ENCODE measurements around the gene UCN2. TPM values are rescaled to one million over a fixed set of nuclear protein-coding genes. Genes with fewer than 3 reads are reported as not detected.

UCN2 gene
- 0.15 TPM for polyA plus RNA-seq (2012; ENCODE audit: low read depth, missing spikeins)

- TF ChIP-seq POU2F2 (IDR thresholded peaks at IDR 0.05; ENCODE audit: low read depth, low read length) = no peak
- no peak for TF ChIP-seq POLR2AphosphoS5 (IDR thresholded peaks at IDR 0.05; ENCODE audit: low read depth, low read length)
- no peak for TF ChIP-seq SPI1 (IDR thresholded peaks at IDR 0.05; ENCODE audit: low read depth, low read length)
- no peak for TF ChIP-seq PAX5 (IDR thresholded peaks at IDR 0.05; ENCODE audit: insufficient read depth, low read length, severe bottlenecking)
- TF ChIP-seq POLR2A (IDR thresholded peaks at IDR 0.05; ENCODE audit: low read depth, low read length) = no peak
- TF ChIP-seq TAF1 (IDR thresholded peaks at IDR 0.05; ENCODE audit: low read depth, low read length) = no peak
- DNase-seq (ENCODE audit: insufficient read length, low spot score) (no peak), FAIRE-seq (no peak)
These were observed at the start of gene UCN2 for GRCh38 chr3:48563382-48563918. Gene UCN2 (minus strand): TSS chr3:48563781. CDS start chr3:48563124, 657 bp downstream.

GRCh38 chr3:48612309-48612708, 48.7 kb upstream of the UCN2 start:
- FAIRE-seq (no peak), DNase-seq (ENCODE audit: insufficient read length, low spot score) (no peak)
- no peak for TF ChIP-seq TAF1 (IDR thresholded peaks at IDR 0.05; ENCODE audit: low read depth, low read length)
- no peak for TF ChIP-seq PAX5 (IDR thresholded peaks at IDR 0.05; ENCODE audit: insufficient read depth, low read length, severe bottlenecking)
- TF ChIP-seq POU2F2 (IDR thresholded peaks at IDR 0.05; ENCODE audit: low read depth, low read length) = no peak
- TF ChIP-seq POLR2A (IDR thresholded peaks at IDR 0.05; ENCODE audit: low read depth, low read length) = no peak
- no peak for TF ChIP-seq POLR2AphosphoS5 (IDR thresholded peaks at IDR 0.05; ENCODE audit: low read depth, low read length)
- TF ChIP-seq SPI1 (IDR thresholded peaks at IDR 0.05; ENCODE audit: low read depth, low read length) = no peak

- FAIRE-seq (peak; percentile 100), DNase-seq (ENCODE audit: insufficient read length, low spot score) (peak; percentile 98)
- TF ChIP-seq POLR2A (IDR thresholded peaks at IDR 0.05; ENCODE audit: low read depth, low read length) (peak; percentile 89), PAX5 (IDR thresholded peaks at IDR 0.05; ENCODE audit: insufficient read depth, low read length, severe bottlenecking) (peak; percentile 52), POU2F2 (IDR thresholded peaks at IDR 0.05; ENCODE audit: low read depth, low read length) (no peak; the same call in 1 of the 2 replicates), POLR2AphosphoS5 (IDR thresholded peaks at IDR 0.05; ENCODE audit: low read depth, low read length) (peak; percentile 86), SPI1 (IDR thresholded peaks at IDR 0.05; ENCODE audit: low read depth, low read length) (no peak), TAF1 (IDR thresholded peaks at IDR 0.05; ENCODE audit: low read depth, low read length) (peak; percentile 89)
These were observed 45.8 kb upstream of the UCN2 start, which contains the start of gene UQCRC1 for GRCh38 chr3:48609088-48610005. Gene UQCRC1 (minus strand): TSS chr3:48609646. CDS start chr3:48609620, 26 bp downstream.

GRCh38 chr3:48607519-48607918, 43.9 kb upstream of the UCN2 start:
- no peak for FAIRE-seq
- DNase-seq (ENCODE audit: insufficient read length, low spot score) = no peak
- TF ChIP-seq PAX5 (IDR thresholded peaks at IDR 0.05; ENCODE audit: insufficient read depth, low read length, severe bottlenecking) = no peak
- TF ChIP-seq POU2F2 (IDR thresholded peaks at IDR 0.05; ENCODE audit: low read depth, low read length) = no peak
- TF ChIP-seq SPI1 (IDR thresholded peaks at IDR 0.05; ENCODE audit: low read depth, low read length) = no peak
- no peak for TF ChIP-seq POLR2AphosphoS5 (IDR thresholded peaks at IDR 0.05; ENCODE audit: low read depth, low read length)
- no peak for TF ChIP-seq TAF1 (IDR thresholded peaks at IDR 0.05; ENCODE audit: low read depth, low read length)
- TF ChIP-seq POLR2A (IDR thresholded peaks at IDR 0.05; ENCODE audit: low read depth, low read length) = no peak

- FAIRE-seq = no peak
- no peak for DNase-seq (ENCODE audit: insufficient read length, low spot score)
- no peak for TF ChIP-seq PAX5 (IDR thresholded peaks at IDR 0.05; ENCODE audit: insufficient read depth, low read length, severe bottlenecking)
- no peak for TF ChIP-seq POLR2A (IDR thresholded peaks at IDR 0.05; ENCODE audit: low read depth, low read length)
- no peak for TF ChIP-seq POLR2AphosphoS5 (IDR thresholded peaks at IDR 0.05; ENCODE audit: low read depth, low read length)
- no peak for TF ChIP-seq POU2F2 (IDR thresholded peaks at IDR 0.05; ENCODE audit: low read depth, low read length)
- no peak for TF ChIP-seq SPI1 (IDR thresholded peaks at IDR 0.05; ENCODE audit: low read depth, low read length)
- no peak for TF ChIP-seq TAF1 (IDR thresholded peaks at IDR 0.05; ENCODE audit: low read depth, low read length)
These were observed 38.0 kb upstream of the UCN2 start for GRCh38 chr3:48601622-48601994.

GRCh38 chr3:48600711-48601621, 37.4 kb upstream of the UCN2 start:
- DNase-seq (ENCODE audit: insufficient read length, low spot score) = no peak
- no peak for FAIRE-seq
- no peak for TF ChIP-seq TAF1 (IDR thresholded peaks at IDR 0.05; ENCODE audit: low read depth, low read length)
- TF ChIP-seq POLR2A (IDR thresholded peaks at IDR 0.05; ENCODE audit: low read depth, low read length) = no peak
- TF ChIP-seq POU2F2 (IDR thresholded peaks at IDR 0.05; ENCODE audit: low read depth, low read length) = no peak
- no peak for TF ChIP-seq SPI1 (IDR thresholded peaks at IDR 0.05; ENCODE audit: low read depth, low read length)
- no peak for TF ChIP-seq POLR2AphosphoS5 (IDR thresholded peaks at IDR 0.05; ENCODE audit: low read depth, low read length)
- TF ChIP-seq PAX5 (IDR thresholded peaks at IDR 0.05; ENCODE audit: insufficient read depth, low read length, severe bottlenecking) = no peak

GRCh38 chr3:48599509-48600285, 36.1 kb upstream of the UCN2 start:
- no peak for TF ChIP-seq SPI1 (IDR thresholded peaks at IDR 0.05; ENCODE audit: low read depth, low read length)
- DNase-seq (ENCODE audit: insufficient read length, low spot score) = no peak
- FAIRE-seq = no peak

- no peak for TF ChIP-seq POU2F2 (IDR thresholded peaks at IDR 0.05; ENCODE audit: low read depth, low read length)
- TF ChIP-seq POLR2AphosphoS5 (IDR thresholded peaks at IDR 0.05; ENCODE audit: low read depth, low read length) = no peak
- TF ChIP-seq SPI1 (IDR thresholded peaks at IDR 0.05; ENCODE audit: low read depth, low read length) = no peak
- TF ChIP-seq TAF1 (IDR thresholded peaks at IDR 0.05; ENCODE audit: low read depth, low read length) = no peak
- no peak for TF ChIP-seq POLR2A (IDR thresholded peaks at IDR 0.05; ENCODE audit: low read depth, low read length)
- TF ChIP-seq PAX5 (IDR thresholded peaks at IDR 0.05; ENCODE audit: insufficient read depth, low read length, severe bottlenecking) = no peak
- no peak for FAIRE-seq
- DNase-seq (ENCODE audit: insufficient read length, low spot score) = no peak
These were observed 35.5 kb upstream of the UCN2 start for GRCh38 chr3:48599077-48599501.

Data from GM12891 (cell line).